Measurements from ENCODE around the gene CIT. TPM values are rescaled to one million over a fixed set of nuclear protein-coding genes. Genes with fewer than 3 reads are reported as not detected.

The CIT gene
- total and polyA plus RNA-seq, 10 of the 15 experiments (the other 5 are each of a cell fraction or from before 2014, with no cell fraction given): 1.0 to 38.2 (median 14.9) TPM

DNA sequence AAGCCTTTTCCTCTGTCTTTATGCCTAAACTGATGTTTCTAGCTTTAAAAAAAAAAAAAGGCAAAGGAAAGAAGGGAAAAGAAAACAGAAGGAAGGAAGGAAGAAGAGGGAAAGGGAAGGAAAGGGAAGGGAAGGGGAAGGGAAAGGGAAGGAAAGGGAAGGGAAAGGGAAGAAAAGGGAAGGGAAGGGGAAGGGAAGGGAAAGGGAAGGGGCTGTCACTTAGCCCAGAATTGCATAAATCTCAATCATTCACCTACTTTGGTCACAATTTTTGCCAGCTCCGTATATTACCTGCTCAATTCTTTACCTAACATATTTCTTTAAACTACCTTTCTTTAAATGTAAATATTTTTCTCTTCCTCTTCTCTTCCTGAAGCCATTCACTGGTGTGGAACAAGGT lies 26.8 kb downstream of the CIT start:
- DNase-seq (ENCODE audit: low read depth, low spot score) (no peak), ATAC-seq (no peak), FAIRE-seq (no peak)
- no peak overlapping the region for H3K27ac ChIP-seq (ENCODE audit: control insufficient read depth, insufficient read depth)
- H3K4me1 ChIP-seq (ENCODE audit: control insufficient read depth, insufficient read depth, low read length): no peaks in the 10 kb centered on the region
- H3K79me2 ChIP-seq (ENCODE audit: control insufficient read depth, insufficient read depth, low read length): no peaks in the 10 kb centered on the region
- H3K4me3 ChIP-seq: no peak overlapping the region
- TF ChIP-seq CTCF (IDR thresholded peaks at IDR 0.05 in 2 of 3, conservative IDR thresholded peaks at IDR 0.05 in 1 of 3; ENCODE audit: control insufficient read depth in 2 of 3, extremely low read depth in 1 of 3, insufficient read depth in 1 of 3, low read depth in 3 of 3, low read length in 3 of 3) (no peak), RAD51 (IDR thresholded peaks at IDR 0.05) (no peak), KLF5 (IDR thresholded peaks at IDR 0.05; ENCODE audit: partially characterized antibody) (no peak), EP300 (IDR thresholded peaks at IDR 0.05; ENCODE audit: borderline replicate concordance in 1 of 2, control insufficient read depth in 1 of 2, low read depth in 2 of 2, low read length in 2 of 2) (no peak), ZBED1 (IDR thresholded peaks at IDR 0.05; ENCODE audit: borderline replicate concordance) (no peak), PAX8 (IDR thresholded peaks at IDR 0.05) (no peak), TBL1XR1 (IDR thresholded peaks at IDR 0.05; ENCODE audit: low read depth, low read length) (no peak), TCF3 (IDR thresholded peaks at IDR 0.05; ENCODE audit: borderline replicate concordance, insufficient read depth, low read depth, low read length) (no peak), TCF7 (IDR thresholded peaks at IDR 0.05; ENCODE audit: borderline replicate concordance) (no peak), RUNX3 (IDR thresholded peaks at IDR 0.05; ENCODE audit: low read length) (no peak)
- TF ChIP-seq, protein P1, sequence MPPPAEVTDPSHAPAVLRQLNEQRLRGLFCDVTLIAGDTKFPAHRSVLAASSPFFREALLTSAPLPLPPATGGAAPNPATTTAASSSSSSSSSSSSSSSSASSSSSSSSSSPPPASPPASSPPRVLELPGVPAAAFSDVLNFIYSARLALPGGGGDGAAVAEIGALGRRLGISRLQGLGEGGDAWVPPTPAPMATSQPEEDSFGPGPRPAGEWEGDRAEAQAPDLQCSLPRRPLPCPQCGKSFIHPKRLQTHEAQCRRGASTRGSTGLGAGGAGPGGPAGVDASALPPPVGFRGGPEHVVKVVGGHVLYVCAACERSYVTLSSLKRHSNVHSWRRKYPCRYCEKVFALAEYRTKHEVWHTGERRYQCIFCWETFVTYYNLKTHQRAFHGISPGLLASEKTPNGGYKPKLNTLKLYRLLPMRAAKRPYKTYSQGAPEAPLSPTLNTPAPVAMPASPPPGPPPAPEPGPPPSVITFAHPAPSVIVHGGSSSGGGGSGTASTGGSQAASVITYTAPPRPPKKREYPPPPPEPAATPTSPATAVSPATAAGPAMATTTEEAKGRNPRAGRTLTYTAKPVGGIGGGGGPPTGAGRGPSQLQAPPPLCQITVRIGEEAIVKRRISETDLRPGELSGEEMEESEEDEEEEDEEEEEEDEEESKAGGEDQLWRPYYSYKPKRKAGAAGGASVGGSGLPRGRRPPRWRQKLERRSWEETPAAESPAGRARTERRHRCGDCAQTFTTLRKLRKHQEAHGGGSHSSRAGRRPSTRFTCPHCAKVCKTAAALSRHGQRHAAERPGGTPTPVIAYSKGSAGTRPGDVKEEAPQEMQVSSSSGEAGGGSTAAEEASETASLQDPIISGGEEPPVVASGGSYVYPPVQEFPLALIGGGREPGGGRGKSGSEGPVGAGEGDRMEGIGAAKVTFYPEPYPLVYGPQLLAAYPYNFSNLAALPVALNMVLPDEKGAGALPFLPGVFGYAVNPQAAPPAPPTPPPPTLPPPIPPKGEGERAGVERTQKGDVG (CRISPR knock-in tag; IDR thresholded peaks at IDR 0.05): no peak
- TF ChIP-seq, protein P2, sequence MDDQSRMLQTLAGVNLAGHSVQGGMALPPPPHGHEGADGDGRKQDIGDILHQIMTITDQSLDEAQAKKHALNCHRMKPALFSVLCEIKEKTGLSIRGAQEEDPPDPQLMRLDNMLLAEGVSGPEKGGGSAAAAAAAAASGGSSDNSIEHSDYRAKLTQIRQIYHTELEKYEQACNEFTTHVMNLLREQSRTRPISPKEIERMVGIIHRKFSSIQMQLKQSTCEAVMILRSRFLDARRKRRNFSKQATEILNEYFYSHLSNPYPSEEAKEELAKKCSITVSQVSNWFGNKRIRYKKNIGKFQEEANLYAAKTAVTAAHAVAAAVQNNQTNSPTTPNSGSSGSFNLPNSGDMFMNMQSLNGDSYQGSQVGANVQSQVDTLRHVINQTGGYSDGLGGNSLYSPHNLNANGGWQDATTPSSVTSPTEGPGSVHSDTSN (IDR thresholded peaks at IDR 0.05; ENCODE audit: insufficient replicate concordance, low read depth, low read length): no peak
- TF ChIP-seq, protein P3, sequence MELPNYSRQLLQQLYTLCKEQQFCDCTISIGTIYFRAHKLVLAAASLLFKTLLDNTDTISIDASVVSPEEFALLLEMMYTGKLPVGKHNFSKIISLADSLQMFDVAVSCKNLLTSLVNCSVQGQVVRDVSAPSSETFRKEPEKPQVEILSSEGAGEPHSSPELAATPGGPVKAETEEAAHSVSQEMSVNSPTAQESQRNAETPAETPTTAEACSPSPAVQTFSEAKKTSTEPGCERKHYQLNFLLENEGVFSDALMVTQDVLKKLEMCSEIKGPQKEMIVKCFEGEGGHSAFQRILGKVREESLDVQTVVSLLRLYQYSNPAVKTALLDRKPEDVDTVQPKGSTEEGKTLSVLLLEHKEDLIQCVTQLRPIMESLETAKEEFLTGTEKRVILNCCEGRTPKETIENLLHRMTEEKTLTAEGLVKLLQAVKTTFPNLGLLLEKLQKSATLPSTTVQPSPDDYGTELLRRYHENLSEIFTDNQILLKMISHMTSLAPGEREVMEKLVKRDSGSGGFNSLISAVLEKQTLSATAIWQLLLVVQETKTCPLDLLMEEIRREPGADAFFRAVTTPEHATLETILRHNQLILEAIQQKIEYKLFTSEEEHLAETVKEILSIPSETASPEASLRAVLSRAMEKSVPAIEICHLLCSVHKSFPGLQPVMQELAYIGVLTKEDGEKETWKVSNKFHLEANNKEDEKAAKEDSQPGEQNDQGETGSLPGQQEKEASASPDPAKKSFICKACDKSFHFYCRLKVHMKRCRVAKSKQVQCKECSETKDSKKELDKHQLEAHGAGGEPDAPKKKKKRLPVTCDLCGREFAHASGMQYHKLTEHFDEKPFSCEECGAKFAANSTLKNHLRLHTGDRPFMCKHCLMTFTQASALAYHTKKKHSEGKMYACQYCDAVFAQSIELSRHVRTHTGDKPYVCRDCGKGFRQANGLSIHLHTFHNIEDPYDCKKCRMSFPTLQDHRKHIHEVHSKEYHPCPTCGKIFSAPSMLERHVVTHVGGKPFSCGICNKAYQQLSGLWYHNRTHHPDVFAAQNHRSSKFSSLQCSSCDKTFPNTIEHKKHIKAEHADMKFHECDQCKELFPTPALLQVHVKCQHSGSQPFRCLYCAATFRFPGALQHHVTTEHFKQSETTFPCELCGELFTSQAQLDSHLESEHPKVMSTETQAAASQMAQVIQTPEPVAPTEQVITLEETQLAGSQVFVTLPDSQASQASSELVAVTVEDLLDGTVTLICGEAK (IDR thresholded peaks at IDR 0.05; ENCODE audit: borderline replicate concordance): no peak
- RAD21 ChIA-PET (ENCODE audit: unreplicated experiment): no interaction called here
- H4K20me1 ChIP-seq (ENCODE audit: control insufficient read depth, insufficient read depth): no peaks in the 10 kb centered on the region
- SMC1A ChIA-PET (ENCODE audit: uncharacterized antibody, unreplicated experiment): interaction anchor here (1.0 kb wide), 1 partner anchor 61 kb away, joined by 3 read pairs; no protein-coding TSS in a partner anchor
- H3K9me3 ChIP-seq (replicated peaks; ENCODE audit: control insufficient read depth, insufficient read depth, low read length): no peaks in the 10 kb centered on the region
- H2AFZ ChIP-seq (ENCODE audit: control insufficient read depth, low read depth, low read length): no peak overlapping the region
- POLR2A ChIA-PET: interaction anchor here (0.6 kb wide), 2 partner anchors 17 to 33 kb away, joined by 6 to 10 read pairs; no protein-coding TSS in a partner anchor
- intact Hi-C loops (cut with micrococcal nuclease; ENCODE audit: unreplicated experiment) (no loop called here), in situ Hi-C loops (cut with MboI) (no loop called here)
- no TSS peak for BruUV-seq (replicated peaks)
- H3K9ac ChIP-seq (ENCODE audit: control insufficient read depth, insufficient read depth, low read length): no peak overlapping the region
- H3K36me3 ChIP-seq (ENCODE audit: control insufficient read depth in 2 of 2, insufficient read depth in 2 of 2, low read length in 1 of 2): peaks cover 6 to 18% of the 10 kb centered on the region in 2 experiments
- CTCF ChIA-PET: no interaction called here
- H3K4me2 ChIP-seq (ENCODE audit: control insufficient read depth, insufficient read depth): no peak overlapping the region
- 100% methylated on average over 1 of the region's 1 CpG for WGBS (ENCODE audit: insufficient coverage, insufficient replicate concordance, low lambda C conversion rate, missing lambda C conversion rate)
- H3K27me3 ChIP-seq (replicated peaks in 1 of 2; ENCODE audit: control insufficient read depth in 2 of 2, insufficient read depth in 2 of 2, low read length in 1 of 2): no peaks in the 10 kb centered on the region
